ENCODE results near the gene CDCA5.

GRCh38 chr11:65059523-65059922 is 24.3 kb downstream of the CDCA5 start:
- TF ChIP-seq, protein P1, sequence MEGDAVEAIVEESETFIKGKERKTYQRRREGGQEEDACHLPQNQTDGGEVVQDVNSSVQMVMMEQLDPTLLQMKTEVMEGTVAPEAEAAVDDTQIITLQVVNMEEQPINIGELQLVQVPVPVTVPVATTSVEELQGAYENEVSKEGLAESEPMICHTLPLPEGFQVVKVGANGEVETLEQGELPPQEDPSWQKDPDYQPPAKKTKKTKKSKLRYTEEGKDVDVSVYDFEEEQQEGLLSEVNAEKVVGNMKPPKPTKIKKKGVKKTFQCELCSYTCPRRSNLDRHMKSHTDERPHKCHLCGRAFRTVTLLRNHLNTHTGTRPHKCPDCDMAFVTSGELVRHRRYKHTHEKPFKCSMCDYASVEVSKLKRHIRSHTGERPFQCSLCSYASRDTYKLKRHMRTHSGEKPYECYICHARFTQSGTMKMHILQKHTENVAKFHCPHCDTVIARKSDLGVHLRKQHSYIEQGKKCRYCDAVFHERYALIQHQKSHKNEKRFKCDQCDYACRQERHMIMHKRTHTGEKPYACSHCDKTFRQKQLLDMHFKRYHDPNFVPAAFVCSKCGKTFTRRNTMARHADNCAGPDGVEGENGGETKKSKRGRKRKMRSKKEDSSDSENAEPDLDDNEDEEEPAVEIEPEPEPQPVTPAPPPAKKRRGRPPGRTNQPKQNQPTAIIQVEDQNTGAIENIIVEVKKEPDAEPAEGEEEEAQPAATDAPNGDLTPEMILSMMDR (IDR thresholded peaks at IDR 0.05; ENCODE audit: poor library complexity): no peak
- no peak for TF ChIP-seq EZH2 (IDR thresholded peaks at IDR 0.05; ENCODE audit: borderline replicate concordance)
